Smooth muscle cell of the pulmonary artery (primary cell): ENCODE measurements around the gene STPG1. TPM values are rescaled to one million over a fixed set of nuclear protein-coding genes. Genes with fewer than 3 reads are reported as not detected.

Source experiments
- total RNA-seq: library from RNA; depleted of rRNA; stranded (reverse); fragments of >200 nt; gene quantifications from 2 replicates; pipeline ENCODE4 v1.2.3, GENCODE V29; 2014

STPG1 gene
- total RNA-seq = 4.2 TPM in 2 replicates

GRCh38 chr1:24413350-24414163, at the start of gene STPG1:
Gene STPG1, minus strand, starts transcription at chr1:24413782. Its CDS starts 12,394 bp downstream, at chr1:24401388.

GRCh38 chr1:24415334-24415909, 1.8 kb upstream of the STPG1 start, which contains the start of gene NIPAL3:
Gene NIPAL3, plus strand, starts transcription at chr1:24415802. Its CDS starts 3,746 bp downstream, at chr1:24419548.

GRCh38 chr1:24319312-24319863, 94.2 kb downstream of the STPG1 start, which contains the start of gene GRHL3:
Gene GRHL3, plus strand, starts transcription at chr1:24319357. Its CDS starts 195 bp downstream, at chr1:24319552.

Other genes with a start within 250 kb of the STPG1 start
- gene IFNLR1, start 226.5 kb downstream of the STPG1 start, total RNA-seq = under 0.01 TPM in 1 of 2 replicates, not detected in the other
- gene GRHL3, start 94.4 kb downstream of the STPG1 start, total RNA-seq = 0.03 TPM in 1 of 2 replicates, not detected in the other
- gene NIPAL3, start 2.0 kb upstream of the STPG1 start, total RNA-seq = 52.6 and 63.2 TPM in 2 replicates
- gene RCAN3, start 89.1 kb upstream of the STPG1 start, total RNA-seq = 3.7 and 4.2 TPM in 2 replicates
- gene NCMAP, start 142.3 kb upstream of the STPG1 start, total RNA-seq = not detected in 2 replicates
- gene SRRM1, start 229.5 kb upstream of the STPG1 start, total RNA-seq = 23.6 and 23.8 TPM in 2 replicates